ENCODE results near the gene CUL9.

CUL9 gene

DNA sequence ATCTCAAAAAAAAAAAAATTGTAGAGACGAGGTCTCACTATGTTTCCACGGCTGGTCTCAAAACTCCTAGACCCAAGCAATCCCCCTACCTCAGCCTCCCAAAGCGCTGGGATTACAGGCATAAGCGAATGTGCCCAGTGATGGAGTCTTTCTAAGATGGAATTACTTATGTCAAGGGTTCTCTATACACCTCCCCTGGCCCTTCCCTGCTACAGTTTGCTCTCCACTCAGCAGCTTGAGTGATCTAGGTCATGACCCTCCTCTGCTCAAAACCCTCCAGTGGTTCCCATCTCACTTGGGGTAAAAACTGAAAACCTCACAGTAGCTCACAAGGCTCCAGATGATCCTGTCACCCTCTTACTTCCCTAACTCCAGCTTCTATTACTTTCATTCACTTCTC is 49.1 kb downstream of the CUL9 start:
- DNase-seq: no peak

DNA sequence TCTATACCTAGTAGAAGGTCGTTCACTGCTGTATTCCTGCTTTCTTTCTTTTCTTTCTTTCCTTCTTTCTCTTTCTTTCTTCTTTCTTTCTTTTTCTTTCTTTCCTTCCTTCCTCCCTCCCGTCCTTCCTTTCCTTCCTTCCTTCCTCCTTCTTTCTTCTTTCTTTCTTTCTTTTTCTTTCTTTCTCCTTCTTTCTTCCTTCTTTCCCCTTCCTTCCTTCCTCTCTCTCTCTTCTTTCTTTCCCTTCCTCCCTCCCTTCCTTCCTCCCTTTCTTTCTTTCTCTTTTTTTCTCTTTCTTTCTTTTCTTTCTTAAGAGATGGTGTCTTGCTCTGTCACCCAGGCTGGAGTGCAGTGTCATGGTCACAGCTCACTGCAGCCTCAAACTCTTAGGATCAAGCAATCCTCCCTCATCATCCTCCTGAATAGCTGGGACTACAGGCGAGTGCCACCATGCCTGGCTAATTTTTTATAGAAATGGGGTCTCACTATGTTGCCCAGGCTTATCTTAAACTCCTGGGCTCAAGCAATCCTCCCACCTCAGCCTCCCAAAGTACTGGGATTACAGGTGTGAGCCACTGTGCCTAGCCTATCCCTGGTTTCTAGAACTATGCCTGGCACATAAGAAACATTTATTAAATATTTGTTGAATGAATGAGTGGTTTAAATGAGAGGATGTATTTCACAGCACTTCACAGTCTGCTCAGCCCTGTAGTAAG is 49.9 kb downstream of the CUL9 start:
- no peak for DNase-seq

GRCh38 chr6:43235841-43236240 is 53.8 kb downstream of the CUL9 start:
- DNase-seq: no peak

GRCh38 chr6:43239054-43239453 is 57.1 kb downstream of the CUL9 start:
- no peak for DNase-seq

- no peak for DNase-seq
Measured at GRCh38 chr6:43240950-43241349, 59.0 kb downstream of the CUL9 start.

DNA sequence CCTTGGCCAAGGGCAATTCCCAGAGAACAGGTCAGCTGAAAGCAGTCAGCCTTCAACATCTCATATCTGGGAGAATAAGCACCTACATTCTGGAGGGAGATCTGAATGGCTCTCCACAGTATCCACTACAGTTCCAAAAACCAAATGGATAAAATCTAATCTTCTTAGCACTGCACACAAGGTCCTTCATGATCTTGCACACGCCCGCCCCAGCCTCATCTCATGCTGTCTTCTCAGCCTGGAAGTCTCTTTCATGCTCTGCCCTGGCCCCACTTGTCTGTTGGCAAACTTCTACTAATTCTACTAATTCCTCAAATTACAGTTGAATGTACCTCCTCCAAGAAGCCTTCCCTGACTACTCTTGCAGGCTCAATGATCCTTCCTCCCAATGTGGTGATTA is 59.5 kb downstream of the CUL9 start:
- no peak for DNase-seq

DNA sequence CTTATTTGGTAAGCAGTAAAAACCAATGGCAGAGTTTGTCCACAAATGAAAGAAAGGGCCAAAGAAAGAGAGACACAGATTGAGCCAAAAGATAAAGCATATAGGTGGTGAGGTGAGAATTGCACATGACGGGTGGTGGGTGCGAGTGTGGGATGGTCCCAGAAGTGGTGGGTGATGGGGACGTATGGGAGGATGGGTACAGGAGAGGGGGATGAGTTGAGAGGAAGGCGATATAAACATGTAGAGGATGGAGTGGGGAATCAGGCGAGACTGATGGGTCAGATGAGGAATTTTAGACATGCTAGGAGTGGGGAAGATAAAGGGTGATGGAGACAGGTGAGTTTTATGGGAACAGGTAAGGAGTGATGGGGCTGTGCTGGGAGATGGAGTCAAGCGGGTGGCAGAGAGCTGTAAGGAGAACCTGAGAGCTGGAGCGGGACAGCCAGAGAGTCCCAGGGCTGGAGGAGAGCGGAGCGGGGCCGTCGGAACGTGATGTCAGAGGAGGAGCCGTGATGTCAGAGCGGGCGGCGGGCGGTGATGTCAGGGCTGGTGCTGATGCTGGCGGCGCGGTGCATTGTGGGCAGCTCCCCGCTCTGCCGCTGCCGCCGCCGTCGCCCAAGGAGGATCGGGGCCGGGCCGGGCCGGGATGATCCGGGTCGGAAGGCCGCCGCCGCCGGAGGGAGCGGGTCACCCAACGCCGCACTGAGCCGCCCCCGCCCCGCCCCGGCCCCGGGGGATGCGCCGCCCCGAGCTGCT is 61.1 kb downstream of the CUL9 start, which contains the start of gene TTBK1:
Gene TTBK1 (plus strand): TSS at position 574 of the 756 bp plus-strand sequence. CDS start 3,180 bp downstream, outside the sequence.
- peak; percentile 32 for DNase-seq

DNA sequence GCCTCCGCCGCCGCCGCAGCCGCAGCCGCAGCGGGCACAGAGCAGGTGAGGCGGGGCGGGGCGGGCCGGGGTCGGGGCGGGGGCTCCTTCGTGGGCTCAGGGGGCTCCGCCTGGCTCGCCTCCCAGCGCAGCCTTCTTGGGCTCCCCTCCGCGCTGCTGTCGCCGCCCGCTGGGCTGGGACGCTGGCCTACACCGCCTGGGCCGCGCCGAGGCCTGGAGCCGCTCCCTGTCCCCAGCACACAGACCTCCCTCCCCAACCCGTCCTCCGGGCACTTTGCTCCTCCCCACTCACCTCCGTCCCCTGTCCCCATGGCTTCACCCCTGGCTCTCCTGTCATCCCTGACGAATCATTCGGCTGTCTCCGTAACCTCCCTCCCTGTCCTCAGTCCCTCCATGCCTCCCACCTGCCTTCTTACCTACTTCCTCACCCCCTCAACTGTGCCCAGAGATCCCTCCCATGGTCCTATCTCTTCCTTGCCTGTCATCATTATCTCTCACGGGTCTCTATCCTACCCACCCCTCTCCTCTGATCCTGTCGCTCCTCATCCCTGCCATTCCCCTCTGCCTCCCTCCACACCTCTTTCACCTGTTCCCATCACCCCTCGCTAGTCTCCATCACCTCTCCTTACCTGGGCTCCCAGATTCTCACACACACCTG is 61.8 kb downstream of the CUL9 start:
- DNase-seq: no peak

GRCh38 chr6:43246301-43247113 is 64.5 kb downstream of the CUL9 start:
- no peak for DNase-seq

DNA sequence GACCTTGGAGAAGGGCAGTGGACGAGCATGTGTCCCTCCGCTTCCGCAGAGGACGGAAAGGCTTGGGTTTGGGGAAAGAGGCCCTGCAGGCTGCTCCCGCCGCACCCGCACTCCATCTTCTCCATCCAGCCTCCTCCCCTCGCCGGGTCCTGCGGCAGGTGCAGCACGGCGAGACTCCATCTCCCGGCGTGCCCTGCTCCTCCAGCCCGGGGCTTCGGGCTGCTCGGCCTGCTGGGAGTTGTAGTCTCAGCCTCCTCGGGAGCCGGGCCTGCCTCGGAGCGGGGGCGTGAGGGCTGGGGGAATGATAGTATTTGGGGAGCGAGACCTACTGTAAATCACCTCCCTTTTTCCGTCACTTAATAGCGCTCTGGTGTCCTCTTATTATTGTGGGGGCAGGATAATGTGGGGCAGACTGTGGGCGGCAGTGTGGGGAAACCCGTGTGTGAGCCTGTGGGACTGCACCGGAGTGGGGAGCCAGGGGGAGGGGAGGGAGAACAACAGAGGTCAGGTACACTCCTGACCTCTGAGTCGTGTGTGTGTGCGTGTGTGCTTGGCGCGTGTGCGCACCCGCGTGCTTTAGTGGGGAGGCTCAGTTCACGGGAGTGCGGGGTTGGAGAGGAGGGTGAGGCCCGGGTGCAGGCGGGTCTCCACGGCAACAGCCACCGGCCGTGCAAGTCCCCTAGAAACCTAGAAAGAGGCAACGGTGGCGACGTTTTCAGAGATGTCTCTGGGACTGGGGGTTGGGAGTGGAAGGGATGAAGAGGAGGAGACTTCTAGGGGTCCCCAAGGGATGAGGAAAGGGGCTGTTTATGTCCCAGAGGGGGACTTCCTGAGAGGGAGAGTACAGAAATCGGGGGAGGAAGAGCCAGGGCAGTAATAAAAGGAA is 65.4 kb downstream of the CUL9 start:
- peak; percentile 86 for DNase-seq

- DNase-seq: no peak
Measured at GRCh38 chr6:43248101-43248500, 66.1 kb downstream of the CUL9 start.

- no peak for DNase-seq
Measured at GRCh38 chr6:43248791-43249190, 66.8 kb downstream of the CUL9 start.

DNA sequence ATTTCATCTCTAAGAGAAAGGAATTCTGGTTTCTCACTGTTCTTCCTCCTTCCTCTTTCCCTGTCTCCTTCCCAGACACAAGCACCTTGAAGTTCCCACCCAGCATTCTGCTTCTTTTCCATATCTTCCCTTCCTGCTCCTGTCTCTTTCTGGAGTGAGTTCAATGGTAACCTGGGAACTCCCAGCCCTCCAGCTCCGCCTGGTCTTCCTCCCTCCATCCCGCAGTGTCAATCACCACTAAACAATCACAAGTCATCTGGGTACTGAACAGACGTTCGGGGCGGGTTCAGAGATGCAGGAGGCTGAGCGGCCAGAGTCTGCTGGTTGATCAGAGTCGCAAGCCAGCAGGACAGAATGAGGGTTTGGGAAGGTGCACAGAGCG is 69.0 kb downstream of the CUL9 start:
- no peak for DNase-seq

DNA sequence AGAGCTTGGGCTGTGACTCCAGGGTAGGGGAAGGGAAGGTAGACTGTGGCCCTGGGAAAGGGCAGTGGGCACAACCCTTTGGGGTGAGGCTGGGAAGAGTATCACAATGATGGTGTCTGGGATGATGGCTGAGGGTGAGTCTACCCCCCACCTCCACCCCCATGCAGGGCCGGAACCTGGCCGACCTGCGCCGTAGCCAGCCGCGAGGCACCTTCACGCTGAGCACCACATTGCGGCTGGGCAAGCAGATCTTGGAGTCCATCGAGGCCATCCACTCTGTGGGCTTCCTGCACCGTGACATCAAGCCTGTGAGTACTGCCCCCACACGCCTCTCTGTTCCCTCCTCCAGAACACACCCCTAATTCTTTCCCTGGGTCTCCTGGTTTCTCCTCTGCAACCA is 71.4 kb downstream of the CUL9 start:
- DNase-seq: no peak

GRCh38 chr6:43254138-43254817 is 72.3 kb downstream of the CUL9 start:
- no peak for DNase-seq

GRCh38 chr6:43254846-43255245 is 72.8 kb downstream of the CUL9 start:
- no peak for DNase-seq

- DNase-seq: no peak
Measured at GRCh38 chr6:43255408-43256054, 73.5 kb downstream of the CUL9 start.

- DNase-seq: no peak
Measured at GRCh38 chr6:43256670-43257366, 74.8 kb downstream of the CUL9 start.

DNA sequence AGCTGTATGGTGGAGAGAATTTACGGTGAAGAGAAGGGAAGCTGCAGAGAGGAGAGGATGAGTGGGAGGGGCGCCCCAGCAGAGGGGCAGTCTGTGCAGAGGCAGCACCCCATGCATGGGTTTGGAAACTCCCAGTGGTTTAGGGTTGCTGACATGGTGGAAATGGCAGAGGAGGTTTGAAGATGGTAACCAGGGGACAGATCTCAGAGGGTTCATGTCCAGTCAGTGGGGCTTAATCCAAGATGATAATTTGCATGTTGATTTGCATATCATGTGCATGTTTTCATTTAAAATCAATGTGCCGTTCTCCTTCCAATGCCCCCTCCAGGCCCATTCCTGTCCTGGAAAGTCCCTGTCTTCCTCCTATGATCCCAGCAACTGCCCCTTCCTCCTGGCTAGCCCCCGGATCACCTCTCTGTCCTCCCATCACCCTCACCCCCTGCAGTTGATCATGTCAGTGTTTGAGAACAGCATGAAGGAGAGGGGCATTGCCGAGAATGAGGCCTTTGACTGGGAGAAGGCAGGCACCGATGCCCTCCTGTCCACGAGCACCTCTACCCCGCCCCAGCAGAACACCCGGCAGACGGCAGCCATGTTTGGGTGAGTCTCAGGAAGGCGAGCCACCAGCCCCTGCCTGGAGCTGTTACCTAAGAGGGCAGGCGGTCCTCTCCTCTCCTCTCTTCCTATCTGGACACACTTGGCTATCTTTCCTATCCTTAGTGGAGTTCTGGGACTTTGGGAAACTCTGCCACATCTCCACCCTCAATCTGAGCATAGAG is 75.6 kb downstream of the CUL9 start:
- no peak for DNase-seq

All from CD4-positive, alpha-beta T cell treated with Interleukin-17A for 4 hours (primary cell).